Vagina (tissue), 2 donors: Measurements from ENCODE around the gene MAGEA8.
"Not testable (repeated sequence)": the region's sequence is repeated elsewhere in the genome, so short reads cannot be mapped to it uniquely, and the experiment has no call there.

Experiments
- CTCF ChIP-seq, 3 experiments: fragments of 450-650 bp in 2 of 3; fragments of 200-600 bp in 1 of 3; sonication (generic) in 1 of 3; IDR thresholded peaks; one replicate each; pipeline ENCODE4 v1.5.1; 2017 to 2019; ENCODE audit warnings: antibody characterized with exemption in 3 of 3, mild to moderate bottlenecking in 2 of 3, moderate library complexity in 2 of 3
- POLR2A ChIP-seq, 2 donors: fragments of 450-650 bp; IDR thresholded peaks; one replicate each; pipeline ENCODE4 v1.6.1; 2017; ENCODE audit warnings: antibody characterized with exemption in 2 of 2, mild to moderate bottlenecking in 2 of 2, moderate library complexity in 2 of 2

GRCh38 chrX:149928635-149929034 is 47.7 kb downstream of the MAGEA8 start:
- not testable (repeated sequence) for TF ChIP-seq CTCF, POLR2A (IDR thresholded peaks at IDR 0.05)
